Stimulated activated CD4-positive, alpha-beta T cell treated with anti-CD3 and anti-CD28 coated beads, TNF-alpha, amount 100 ng/mL, for 4 hours (primary cell): ENCODE measurements around the gene UCP1.
"Not testable (repeated sequence)": the region's sequence is repeated elsewhere in the genome, so short reads cannot be mapped to it uniquely, and the experiment has no call there.

Experiments
- DNase-seq, 3 experiments: peaks; one replicate each; pipeline ENCODE4 v3.0.0-alpha.2; 2020; ENCODE audit warnings: low read depth in 3 of 3

UCP1 gene

DNA sequence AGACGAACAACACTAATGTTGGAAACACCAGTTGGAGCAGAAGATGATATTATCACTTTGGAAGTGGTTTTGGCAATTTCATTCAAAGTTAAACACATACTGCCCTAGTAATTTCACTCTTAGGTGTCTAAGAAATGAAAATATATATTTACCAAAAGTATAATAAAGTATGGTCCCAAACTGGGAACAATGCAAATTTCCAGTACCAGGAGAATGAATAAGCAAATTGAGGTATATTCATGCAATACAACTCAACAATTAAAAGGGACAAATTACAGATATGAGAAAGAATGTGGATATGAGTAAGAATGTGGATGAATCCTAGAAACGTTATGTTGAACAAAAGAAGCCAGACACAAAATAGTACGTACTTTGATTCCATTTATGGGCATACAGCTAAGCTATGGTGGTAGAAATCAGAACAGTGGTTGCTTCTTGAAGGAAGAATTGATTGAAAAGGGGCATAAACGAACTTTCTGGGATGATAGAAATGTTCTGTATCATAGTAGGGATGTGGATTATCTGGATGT, 34.7 kb downstream of the UCP1 start:
- DNase-seq, result no peak

DNA sequence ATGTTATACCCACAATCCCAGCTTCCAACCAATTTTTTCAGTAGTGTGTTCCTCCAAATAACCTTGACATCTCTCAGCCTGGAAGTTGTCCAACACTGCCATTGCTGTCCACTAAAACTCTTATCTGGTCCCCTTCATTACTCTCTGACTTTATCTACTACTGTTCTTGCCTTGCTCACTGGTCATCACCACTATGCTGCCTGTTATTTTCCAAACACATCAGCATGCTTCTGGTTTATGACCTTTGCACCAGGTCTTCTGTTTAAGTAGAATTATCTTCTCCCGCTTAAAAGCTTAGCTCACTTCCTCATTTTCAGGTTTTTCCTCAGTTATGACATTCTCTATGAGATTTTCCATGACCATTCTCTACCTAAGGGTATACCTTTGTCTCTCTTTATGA, 39.3 kb downstream of the UCP1 start:
- no peak for DNase-seq

DNA sequence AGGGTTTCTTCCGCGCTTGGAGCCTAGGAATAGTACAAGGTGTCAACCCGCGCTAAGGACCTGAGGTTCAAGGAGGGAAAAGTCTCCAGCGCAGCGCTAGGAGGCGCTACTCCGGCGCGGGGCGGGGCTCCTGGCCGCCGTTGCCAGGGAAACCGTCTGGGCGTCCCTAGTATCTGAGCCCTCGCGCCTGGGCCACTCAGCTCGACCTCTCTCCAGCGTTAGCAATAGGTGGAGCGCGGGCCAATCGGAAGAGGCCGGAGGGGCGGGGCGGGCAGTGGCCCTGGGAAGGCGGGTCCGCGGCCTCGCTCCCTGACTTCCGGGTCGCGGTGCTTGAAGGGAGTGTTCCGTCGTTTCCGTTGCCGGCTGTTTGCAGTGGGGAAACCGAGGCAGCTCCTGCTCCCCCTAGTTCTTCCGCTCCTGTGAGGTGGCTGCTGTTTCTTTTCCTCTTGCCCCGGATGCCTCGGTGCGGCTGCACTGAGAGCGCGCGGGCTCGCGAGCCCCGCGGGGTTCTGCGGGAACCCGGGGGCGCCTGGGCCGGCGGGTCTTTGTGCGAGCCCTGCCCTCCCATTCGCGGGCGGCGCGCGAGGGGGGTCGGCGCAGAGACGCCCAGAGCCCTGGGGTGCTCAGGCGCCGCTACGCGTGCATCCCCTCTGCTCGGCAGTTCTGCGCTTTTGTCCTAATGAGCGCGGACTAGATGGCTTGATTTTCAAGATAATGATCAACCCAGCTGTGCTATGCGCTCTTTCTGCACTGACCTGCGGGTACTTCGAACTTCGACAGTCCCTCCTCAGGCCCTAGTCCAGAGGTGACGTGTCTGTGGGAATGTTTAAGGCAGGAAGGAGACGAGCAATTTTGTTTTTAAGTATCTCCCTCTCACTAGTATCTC, 44.7 kb downstream of the UCP1 start, which contains the start of gene ELMOD2:
TSS of gene ELMOD2 (plus strand) at position 312 of the 886 bp plus-strand sequence. CDS start 1,261 bp downstream, outside the sequence.
- DNase-seq, result peak; percentile 90 to 94 (median 93)

DNA sequence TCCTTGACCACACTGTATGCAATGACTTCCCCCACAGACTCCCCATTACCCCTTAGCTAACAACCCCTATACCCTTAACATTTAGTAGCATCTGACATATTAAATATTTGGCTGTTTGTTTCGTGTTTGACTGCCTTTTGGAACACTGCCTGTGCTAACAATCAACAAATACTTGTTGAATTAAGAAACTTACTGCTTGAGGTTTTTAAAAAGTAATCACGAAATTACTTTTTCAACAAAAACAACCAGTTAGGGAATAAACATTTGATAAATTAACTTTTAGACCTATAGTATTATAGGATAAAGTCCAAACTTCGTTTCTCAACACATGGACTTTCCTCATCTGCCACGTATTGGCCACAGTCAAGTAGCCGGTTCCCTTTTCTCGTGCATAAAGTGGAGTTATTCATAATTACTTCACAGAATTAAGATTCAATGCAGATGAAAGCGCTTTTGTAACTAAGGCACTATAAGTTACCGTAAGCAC, 45.3 kb downstream of the UCP1 start:
- no peak for DNase-seq

DNA sequence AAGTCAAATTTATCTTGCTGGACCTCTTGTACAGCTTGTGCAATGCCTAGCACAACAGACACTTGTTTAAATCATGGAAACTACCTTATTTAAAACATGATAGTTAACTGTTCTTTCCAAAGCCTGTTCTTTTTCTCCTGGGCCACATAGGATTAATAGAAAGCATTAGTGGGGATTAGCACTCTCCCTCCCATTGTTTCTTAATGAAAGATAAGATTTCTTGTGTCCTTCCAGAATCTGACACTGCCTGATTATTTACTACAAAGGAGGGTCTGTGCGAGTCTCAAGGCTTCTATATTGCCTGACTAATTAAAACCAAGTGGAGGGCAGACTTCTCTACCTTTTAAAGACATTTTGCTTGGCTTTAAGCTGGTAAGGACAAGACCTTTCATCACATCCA, 53.3 kb downstream of the UCP1 start:
- no peak for DNase-seq

DNA sequence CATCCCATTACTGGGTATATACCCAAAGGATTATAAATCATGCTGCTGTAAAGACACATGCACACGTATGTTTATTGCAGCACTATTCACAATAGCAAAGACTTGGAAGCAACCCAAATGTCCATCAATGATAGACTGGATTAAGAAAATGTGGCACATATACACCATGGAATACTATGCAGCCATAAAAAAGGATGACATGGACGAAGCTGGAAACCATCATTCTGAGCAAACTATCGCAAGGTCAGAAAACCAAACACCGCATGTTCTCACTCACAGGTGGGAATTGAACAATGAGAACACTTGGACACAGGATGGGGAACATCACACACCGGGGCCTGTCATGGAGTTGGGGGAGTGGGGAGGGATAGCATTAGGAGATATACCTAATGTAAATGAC, 55.0 kb downstream of the UCP1 start:
- DNase-seq, result not testable (repeated sequence)
